Daoy (cell line): ENCODE measurements around the gene THY1. TPM values are rescaled to one million over a fixed set of nuclear protein-coding genes. Genes with fewer than 3 reads are reported as not detected.
"Not testable (repeated sequence)": the region's sequence is repeated elsewhere in the genome, so short reads cannot be mapped to it uniquely, and the experiment has no call there.

ENCODE experiments used
- DNase-seq: peaks from one replicate; pipeline ENCODE4 v3.0.0-alpha.2; 2015; ENCODE audit warnings: low read depth
- total RNA-seq: library from RNA; depleted of rRNA; stranded (reverse); fragments of >200 nt; shearing (Covaris generic); gene quantifications from 2 replicates; pipeline ENCODE4 v1.2.3, GENCODE V29; 2014; rRNA removed

The THY1 gene
- 146 and 189 TPM in 2 replicates for total RNA-seq

DNA sequence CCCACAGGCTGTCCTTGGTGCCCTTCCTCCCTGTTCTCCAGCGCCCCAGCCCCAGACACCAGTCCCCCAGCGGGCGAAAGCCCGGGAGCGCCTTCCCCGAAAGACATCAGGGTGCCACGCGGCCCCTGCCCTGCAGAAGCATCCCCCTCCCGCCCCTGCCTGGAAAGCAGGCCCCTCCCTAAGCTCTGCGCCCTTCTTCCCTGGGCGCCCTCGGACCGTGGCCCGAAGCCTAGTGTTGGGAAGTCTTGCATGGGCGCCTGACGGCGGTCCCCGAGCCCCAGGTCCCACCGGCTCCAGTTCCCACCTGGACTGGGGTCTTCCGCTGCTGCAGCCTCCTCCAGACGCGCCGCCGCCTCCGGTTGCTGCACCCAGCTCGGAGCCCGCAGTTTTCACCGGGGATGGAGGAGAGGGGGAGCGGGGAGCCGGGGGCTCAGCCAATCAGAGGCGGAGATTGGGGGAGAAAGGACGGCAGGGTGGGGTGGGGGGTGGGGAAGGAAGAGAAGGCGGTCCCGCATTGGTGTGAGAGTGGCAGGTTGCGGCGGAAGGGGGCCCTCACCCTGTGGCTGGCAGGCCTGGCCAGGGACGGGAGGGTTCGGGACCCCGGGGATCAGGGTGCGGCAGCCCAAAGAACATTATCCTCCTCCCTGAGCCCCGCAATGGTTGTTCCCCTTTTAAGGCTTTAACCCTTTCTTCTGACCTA lies at the start of gene THY1:
THY1 (minus strand) TSS at position 364 of the 700 bp plus-strand sequence. CDS start 2,267 bp downstream, outside the sequence.
- peak; percentile 72 for DNase-seq

DNA sequence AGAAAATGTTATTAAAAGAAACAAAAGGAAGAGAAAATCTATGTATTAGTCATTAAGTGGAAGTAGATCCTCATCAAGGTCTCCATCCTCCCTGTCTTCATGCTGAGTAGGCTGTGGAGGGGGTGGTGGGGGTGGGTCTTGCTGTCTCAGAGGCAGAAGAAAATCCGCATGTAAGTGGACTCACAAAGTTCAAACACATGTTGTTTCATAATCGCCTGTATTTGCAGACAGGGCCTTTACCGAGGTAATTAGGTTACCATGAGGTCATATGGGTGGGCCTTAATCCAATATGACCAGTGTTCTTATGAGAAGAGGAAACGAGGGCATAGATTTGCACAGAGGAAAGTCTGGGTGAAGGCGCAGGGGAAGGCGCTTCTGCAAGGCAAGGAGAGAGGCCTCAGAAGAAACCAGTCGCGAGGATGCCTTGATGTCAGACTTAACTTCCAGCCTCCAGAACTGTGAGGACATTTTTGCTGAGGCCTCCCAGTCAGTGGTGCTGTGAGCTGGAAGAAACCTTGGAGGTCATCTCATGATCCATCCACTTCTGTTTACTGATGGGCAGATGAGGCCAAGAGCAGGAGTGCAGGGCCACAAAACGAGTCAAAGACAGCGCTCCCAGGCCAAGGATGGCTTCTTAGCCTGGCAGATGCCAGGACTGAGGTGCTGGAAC lies 49.3 kb upstream of the THY1 start:
- no peak for DNase-seq

DNA sequence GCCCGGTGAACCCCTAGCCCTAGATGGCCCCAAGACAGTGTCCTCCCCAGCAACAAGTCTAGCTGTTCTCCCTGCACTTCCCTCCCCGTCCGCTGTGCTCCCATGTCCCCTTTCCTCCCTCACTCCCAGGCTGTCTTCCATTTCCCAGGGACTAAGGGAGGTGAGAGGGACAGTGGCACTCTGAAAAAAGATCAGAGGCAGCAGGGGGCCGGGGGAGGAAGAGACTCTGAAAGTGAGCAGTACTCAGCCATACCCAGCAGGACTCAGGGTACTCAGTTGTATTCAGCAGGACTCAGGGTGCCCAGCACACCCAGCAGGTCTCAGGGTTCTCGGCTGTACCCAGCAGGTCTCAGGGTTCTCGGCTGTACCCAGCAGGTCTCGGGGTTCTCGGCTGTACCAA lies 48.4 kb upstream of the THY1 start:
- no peak for DNase-seq

DNA sequence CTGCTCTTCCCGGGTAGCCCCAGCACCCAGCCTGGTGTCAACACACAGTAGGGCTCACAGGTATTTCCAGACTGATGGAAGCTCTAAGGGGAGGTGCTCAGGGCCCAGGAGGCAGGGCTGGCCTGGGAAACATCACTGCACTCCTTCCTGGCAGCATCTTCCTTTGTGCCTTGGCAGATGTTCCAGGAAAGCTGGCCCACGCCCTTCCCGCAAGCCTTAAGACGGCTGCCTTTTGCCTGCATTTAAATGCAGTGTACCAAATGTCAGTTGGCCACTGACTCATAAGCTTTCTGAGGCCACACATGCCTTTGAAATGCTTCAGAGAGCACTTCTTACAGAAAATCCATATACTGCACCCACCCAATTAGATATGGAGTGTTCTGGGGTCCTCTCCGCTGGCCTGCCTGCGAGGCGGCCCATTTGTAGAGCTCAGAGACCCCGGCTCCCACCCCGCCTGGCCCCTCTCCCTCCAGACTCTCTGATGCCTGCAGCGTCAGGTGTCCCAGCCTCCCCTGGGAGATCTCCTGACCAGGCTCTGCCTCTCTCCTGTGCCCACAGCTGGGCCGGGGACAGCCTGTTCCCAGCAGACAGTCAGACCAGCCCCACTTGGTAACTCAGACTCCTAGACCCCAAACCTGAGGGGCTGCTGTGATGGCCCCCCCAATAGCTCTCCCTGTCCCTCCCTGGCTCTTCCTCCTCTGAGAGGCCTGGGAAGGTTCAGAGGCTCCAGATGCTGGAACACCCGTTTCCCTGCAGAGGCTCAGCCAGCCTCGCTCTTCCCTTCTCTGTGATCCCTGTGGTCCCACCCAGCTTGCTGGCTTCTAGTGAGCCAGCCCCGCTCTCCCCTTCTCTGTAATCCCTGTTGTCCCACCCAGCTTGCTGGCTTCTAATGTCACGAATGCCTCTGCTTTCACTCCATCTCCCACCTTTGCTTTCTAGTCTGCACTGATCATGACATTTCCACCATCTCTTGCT lies 47.6 kb upstream of the THY1 start:
- DNase-seq: peak; percentile 78

DNA sequence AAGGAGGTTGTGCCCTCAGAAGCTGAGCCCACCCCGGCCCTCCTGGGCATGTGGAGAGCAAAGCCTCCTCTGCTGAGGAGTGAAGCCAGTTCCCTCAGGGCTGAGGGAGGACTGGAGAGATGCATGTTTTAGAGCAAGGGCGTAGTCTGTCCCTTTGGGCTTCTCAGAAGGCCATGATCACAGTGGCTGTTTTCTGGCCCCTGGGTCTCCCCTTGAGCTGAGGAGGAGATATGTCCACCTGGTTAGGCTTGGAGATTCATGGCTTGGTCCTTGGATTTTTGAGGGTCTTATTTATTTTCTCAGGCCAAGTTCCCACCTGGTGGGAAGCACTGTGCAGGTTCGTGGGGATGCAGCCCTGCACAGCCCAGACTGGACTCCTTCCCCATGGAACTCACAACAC lies 46.5 kb upstream of the THY1 start:
- DNase-seq: no peak

DNA sequence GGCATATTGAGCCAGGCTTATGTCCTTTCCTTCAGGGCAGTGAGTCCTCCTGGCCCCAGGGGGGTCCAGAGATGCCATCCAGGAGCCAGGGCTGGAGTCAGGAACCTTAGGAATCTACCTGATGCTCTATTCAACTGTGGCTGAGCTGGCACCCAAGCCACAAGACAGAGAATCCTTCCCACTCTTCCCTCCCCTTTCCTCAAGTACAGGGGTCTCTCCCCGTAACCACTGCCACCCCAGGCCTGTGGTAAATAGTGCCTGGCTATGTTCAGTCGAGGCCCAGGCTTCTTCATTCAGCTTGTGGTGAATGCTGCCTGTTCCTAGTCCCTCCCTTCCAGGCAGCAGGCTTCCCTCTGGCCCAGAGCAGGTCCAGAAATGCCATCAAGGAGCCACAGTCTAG lies 45.5 kb upstream of the THY1 start:
- no peak for DNase-seq

DNA sequence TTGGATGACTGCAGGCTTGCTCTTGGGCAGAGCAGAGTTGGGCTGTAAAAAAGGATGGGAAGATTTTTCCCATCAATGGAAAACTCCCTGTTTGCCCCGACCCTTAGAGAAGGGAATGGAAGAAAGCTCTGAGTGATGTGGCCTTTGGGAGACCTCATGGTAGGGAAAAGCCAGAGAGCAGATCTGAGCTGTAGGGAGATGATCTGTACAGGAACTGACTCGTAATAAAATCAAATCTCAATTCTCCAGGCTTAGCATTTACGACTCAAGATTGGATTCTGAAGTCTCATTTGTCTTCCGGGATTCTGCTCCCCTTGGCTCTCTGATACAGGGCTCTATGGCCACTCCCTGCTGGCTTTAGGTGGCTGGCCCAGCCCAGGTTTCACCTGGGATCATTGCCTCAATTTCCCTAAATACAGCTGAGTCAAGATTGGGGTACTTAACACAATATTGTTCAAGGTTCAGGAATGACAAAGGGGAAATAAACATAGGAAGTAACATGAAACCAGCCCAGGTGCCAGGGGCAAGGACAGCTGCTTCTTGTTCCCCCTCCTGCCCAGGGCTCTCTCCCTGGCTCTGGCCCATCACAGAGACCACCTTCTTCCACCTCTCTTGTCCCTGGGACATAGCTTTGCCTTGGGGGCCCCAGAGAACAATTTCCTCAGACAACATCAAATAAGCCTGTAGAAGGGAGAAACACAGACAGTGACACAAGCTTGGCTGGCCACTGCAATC lies 38.4 kb upstream of the THY1 start:
- DNase-seq: peak; percentile 31

DNA sequence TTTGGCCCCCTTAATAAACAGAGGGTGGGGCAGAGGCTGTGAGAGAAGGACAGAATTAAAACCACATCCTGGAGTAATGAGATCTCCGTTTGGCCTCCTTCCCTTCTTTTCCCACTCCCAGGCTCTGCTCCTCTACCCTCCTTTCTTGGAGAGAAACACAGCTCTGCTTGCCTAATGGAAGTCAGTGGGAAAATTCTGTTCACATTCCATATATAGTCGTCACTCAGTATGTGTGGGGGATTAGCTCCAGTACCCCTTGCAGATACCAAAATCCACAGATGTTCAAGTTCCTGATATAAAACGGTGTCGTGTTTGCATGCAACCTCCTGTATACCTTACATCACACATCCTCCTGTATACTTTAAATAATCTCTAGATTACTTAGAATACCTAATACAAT lies 37.6 kb upstream of the THY1 start:
- DNase-seq: peak; percentile 81

DNA sequence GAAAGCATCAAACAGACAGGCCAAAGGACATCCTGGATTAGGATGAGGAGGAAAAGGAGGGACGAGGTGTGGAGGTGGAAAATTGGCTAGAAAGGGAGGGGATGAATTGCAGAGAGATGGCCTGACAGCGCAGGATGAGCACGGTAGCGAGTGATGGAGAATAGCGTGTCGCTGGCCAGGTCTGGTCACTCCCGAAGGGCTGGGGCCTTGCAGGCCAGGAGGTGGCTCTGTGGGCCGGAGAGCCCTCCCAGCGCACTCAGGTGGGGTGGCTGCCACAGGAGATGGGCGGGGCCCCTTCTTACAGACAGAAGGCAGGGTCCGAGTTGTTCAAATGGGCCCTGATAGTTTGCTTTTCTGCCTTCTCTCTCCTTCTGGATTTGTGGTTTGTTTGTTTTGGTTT lies 37.1 kb upstream of the THY1 start:
- no peak for DNase-seq

DNA sequence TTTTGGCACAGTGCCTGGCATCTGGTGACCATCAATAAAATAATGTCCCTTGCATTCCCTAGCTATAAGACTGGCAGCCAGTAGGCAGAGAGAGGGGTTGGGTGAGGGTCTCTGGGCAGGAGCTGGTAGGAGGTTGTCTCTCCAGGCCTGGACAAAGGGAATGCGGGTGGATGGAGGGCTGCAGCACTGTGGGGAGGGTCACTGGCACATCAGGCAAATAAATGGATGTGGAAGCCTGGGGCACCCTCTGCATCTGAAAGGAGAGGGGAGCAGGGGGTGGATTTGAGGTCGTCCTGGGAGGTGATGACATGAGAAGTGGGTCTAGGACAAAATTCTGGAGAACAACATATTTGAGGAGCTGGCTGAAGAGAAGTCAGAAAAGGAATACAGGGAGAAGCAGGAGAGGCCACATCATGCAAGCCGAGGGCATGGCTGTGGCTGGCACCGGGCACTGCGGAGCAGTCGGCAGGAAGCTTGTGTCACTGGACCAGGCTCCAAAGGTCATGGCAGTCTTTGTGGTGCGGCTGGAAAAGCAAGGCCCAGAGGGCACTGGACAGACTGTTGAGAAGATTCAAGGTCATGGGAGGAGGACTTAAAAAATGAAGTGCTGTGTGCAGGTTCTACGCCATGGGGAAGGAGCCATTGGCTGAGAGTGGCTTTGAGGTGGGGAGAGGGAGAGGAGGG lies 36.5 kb upstream of the THY1 start:
- no peak for DNase-seq

DNA sequence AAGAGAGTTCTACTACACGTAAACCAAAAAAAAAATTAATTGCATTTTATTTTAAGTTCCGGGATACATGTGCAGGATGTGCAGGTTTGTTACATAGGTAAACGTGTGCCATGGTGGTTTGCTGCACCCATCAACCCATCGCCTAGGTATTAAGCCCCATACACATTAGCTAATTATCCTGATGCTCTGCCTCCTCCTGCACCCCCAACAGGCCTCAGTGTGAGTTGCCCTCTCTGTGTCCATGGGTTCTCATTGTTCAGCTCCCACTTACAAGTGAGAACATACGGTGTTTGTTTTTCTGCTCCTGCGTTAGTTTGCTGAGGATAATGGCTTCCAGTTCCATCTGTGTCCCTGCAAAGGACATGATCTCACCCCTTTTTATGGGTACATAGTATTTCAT lies 32.7 kb upstream of the THY1 start:
- DNase-seq: not testable (repeated sequence)

DNA sequence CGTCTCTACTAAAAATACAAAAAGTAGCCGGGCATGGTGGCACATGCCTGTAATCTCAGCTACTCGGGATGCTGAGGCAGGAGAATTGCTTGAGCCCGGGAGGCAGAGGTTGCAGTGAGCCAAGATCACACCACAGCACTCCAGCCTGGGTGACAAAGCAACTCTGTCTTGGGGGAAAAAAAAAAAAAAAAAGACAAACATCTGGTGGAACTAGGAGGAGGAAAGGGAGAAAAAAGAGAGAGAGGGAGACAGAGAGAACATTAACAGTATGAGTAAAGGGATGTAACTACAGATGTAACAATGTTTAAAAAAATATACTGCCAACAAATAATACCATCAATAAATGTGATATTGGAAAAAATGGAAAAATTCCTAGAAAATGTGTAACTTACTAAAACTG lies 32.3 kb upstream of the THY1 start:
- DNase-seq: not testable (repeated sequence)

DNA sequence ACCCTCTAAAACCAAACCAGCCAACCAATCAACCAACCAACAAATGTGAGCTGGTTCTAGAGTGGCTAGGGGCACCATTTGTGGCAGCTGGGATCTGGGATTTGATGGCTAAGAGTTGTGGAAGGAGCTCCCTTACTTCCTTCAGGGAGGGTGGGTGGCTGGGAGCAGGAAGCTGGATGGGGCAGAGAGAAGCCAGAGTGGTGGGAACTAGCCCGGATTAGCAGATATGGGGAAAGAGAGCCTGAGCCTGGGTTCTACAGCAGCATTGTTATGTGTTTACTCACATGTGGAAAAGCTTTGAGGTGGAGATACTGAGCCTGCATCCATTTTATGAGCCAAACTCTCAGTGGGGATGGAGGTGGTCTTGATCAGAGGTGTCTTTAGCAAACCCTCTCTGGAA lies 30.9 kb upstream of the THY1 start:
- DNase-seq: no peak

DNA sequence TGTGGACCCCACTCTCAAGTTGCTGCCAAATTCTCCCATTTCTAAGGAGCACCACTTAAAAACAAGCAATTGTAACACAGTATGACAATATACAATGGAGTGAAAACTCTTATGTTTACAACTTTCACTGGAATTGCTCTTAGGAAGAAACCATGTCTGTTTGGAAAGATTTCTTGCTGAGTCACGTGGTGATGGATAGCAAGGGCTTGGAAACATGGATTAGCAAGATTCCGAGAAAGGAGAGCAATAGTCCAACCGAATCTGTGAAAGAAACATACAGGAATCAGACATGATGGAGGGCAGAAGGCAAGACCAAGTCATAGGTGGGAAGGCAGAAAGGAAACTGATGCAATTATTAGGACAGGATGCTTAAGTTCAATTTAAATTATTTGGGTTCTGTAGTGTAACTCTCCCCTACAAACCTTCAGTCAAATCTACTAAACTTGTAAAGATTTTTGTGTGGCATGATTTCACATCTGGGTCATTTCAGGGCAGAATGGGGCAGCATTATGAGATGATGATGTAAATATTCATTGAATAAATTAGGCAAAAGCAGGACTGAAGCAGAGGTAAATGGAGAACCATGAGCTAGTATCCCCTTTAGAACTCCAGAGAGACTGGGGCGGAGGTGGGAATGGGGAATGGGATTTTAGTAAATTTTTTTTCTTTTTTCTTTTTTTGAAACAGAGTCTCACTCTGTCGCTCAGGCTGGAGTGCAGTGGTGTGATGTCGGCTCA lies 27.8 kb upstream of the THY1 start:
- no peak for DNase-seq

DNA sequence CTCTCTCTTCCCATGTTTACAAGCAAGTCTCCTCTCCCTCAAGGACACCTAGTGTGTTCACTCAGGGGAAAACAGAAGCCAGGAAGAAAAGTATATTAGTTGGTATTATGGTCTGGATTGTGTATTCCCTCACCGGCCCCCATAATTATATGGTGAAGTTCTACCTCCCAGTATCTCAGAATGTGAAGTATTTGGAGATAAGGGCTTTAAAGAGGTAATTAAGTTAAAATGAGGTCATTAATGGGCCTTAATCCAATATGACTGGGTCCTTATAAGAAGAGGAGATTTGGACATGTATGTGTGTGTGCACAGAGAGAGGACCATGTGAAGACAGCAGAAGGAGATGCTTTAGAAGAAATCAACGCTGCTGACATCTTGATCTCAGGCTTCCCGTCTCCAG lies 26.5 kb upstream of the THY1 start:
- no peak for DNase-seq

DNA sequence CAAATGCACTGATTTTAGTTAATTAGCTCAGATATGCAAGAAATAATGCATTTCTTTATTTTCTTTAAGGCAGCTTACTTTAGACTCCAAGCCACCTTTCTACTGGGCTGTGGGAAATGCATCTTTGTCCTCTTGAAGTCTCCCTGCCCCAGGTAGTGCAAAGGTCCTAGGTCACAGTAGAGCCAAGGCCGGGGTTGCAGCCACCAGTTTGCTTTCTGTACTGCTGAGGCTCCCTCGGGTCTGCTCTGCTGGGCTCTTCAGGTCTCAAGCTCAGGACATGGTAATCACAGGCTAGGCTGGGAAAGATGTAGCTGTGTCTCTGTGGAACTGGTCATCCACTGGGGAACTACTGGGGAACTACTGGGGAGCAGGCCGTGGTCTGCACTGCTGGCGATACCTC lies 25.4 kb upstream of the THY1 start:
- DNase-seq: no peak

DNA sequence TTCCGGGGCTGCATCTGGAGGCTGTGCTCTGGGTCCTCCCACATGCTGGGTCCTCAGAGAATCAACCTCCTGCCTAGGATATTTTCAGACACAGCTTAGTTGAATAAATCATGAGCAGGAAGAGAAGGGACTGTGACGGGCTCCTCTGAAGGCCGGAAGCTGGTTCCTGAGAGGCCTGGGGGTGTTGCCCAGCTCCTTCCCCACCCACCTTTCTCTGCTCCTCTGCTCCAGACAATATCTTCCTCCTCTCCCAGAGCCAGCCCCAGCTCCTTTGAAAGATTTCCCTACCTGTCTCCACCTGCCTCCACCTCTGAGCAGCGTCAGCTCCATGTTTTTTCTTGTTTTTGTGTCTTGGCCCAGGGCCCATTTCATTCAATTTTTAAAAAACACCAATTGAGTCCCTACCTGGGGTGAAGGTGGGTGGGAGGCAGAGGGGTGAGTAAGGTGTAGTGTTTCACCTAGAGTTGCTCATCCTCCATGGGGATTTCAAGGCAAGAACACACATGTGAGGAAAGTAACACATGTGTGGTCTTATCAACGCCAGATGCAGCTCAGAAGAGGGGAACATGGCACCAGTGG lies 24.8 kb upstream of the THY1 start:
- DNase-seq: no peak

DNA sequence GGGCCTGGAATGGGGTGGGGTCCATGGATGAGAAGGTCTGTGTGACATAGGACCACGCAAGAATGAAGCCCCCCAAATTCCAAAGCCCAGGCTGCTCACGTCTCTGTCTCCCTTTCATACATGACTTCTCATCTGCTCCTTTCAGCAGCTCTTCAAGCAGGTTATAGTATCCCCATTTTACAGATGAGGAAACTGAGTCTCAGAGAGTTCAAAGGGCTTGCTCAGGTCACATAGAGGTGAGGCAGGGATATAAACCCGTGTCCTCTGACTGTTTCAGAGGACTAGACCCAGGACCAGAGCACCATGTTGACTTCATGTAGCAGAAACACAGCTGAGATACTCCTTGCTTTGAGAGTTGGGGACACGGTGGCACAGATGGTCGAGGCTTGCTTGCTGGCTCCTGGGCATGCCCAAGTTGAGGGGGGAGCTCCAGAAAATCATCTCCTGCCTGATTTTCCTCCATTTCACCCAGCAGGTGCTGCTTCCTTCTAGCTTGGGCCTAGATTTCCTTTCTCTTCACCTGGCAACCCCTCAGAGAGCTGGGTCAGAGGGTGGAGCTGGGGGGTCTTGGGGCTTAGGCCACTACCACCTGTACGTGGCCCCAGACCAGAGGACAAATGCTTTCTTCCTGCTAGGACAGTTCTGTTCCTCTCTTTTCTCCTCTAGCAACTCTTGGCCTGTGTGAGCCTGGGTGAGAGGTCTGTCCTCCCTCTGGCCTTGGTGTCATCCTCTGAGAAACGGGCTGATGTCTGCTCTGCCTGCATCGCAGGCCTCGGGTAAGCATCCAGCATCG lies 24.1 kb upstream of the THY1 start:
- no peak for DNase-seq

DNA sequence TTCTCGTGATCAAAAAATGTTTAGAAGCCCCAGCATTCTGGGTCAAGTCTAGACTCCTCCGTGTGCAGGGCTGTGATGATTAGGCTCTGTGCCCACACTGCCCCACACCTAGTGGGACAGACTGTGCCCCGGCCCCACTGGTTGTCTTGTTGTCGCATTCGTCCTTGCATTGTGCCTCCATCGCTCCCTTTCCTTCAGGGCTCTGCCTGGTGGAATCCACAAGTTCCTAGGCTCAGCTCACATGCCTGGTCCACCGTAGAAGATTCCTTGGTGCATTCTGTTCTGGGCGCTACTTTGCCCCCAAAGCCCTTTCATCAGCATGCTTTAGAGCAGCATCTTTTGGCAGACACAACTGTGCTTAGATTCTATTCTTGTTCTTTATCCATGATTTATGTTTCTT lies 23.5 kb upstream of the THY1 start:
- no peak for DNase-seq
